Skeletal muscle tissue (tissue), 4 donors: ENCODE measurements around the gene TMEM163. TPM values are rescaled to one million over a fixed set of nuclear protein-coding genes. Genes with fewer than 3 reads are reported as not detected.
A peak's percentile ranks its signal among the peaks of the same experiment; 100 is the strongest.

ENCODE experiments used
- H3K27ac ChIP-seq: one replicate; pipeline ENCODE4 v1.7.0; 2013; ENCODE audit warnings: mild to moderate bottlenecking, low read depth, low read length, inconsistent platforms
- H3K27me3 ChIP-seq, 3 donors: one replicate each; pipeline ENCODE4 v1.7.0; 2013; ENCODE audit warnings: low read length in 3 of 3; ENCODE audit not compliant: control insufficient read depth in 3 of 3, insufficient read depth in 3 of 3
- H3K36me3 ChIP-seq, 3 donors: one replicate each; pipeline ENCODE4 v1.7.0; 2013; ENCODE audit warnings: low read length in 3 of 3; ENCODE audit not compliant: control insufficient read depth in 3 of 3, insufficient read depth in 3 of 3
- H3K4me1 ChIP-seq, 3 donors: one replicate each; pipeline ENCODE4 v1.7.0; 2013; ENCODE audit warnings: low read length in 3 of 3, mild to moderate bottlenecking in 3 of 3; ENCODE audit not compliant: control insufficient read depth in 3 of 3, insufficient read depth in 3 of 3
- H3K4me3 ChIP-seq, 3 donors: one replicate each; pipeline ENCODE4 v1.7.0; 2013; ENCODE audit warnings: low read length in 3 of 3
- H3K9ac ChIP-seq, 3 donors: one replicate each; pipeline ENCODE4 v1.7.0; 2013; ENCODE audit warnings: low read length in 3 of 3, mild to moderate bottlenecking in 3 of 3, moderate library complexity in 2 of 3, low read depth in 1 of 3
- H3K9me3 ChIP-seq, 3 donors: one replicate each; pipeline ENCODE4 v1.7.0; 2013; ENCODE audit warnings: low read length in 3 of 3; ENCODE audit not compliant: control insufficient read depth in 3 of 3
- total RNA-seq: library from RNA; depleted of rRNA; stranded (reverse); fragments of >200 nt; gene quantifications from one replicate; pipeline ENCODE4 v1.2.3, GENCODE V29; 2014
- donor health status: Osteomylitis.

The TMEM163 gene
- total RNA-seq, 1 donor from 2014 or later = 1.0 TPM

- Histone ChIP-seq H3K27ac (no peak overlapping the region), H3K36me3 (no peaks in the 10 kb centered on the region), H3K4me1 (peaks cover 0 to 14% (median 7%) of the 10 kb centered on the region in 3 donors), H3K4me3 (no peak overlapping the region), H3K9ac (no peak overlapping the region), H3K9me3 (no peaks in the 10 kb centered on the region), H3K27me3 (no peaks in the 10 kb centered on the region)
Measured at GRCh38 chr2:134413912-134414311, 304.9 kb downstream of the TMEM163 start.

GRCh38 chr2:134413430-134413829, 305.4 kb downstream of the TMEM163 start:
- H3K4me1 ChIP-seq = peaks cover 0 to 16% (median 10%) of the 10 kb centered on the region in 3 donors
- H3K4me3 ChIP-seq = no peak overlapping the region
- H3K36me3 ChIP-seq = no peaks in the 10 kb centered on the region
- no peaks in the 10 kb centered on the region for H3K9me3 ChIP-seq
- H3K9ac ChIP-seq = no peak overlapping the region
- no peaks in the 10 kb centered on the region for H3K27me3 ChIP-seq
- H3K27ac ChIP-seq = no peak overlapping the region

- no peaks in the 10 kb centered on the region for H3K27me3 ChIP-seq
- no peak overlapping the region for H3K9ac ChIP-seq
- peaks cover 0 to 16% (median 12%) of the 10 kb centered on the region in 3 donors for H3K4me1 ChIP-seq
- no peaks in the 10 kb centered on the region for H3K36me3 ChIP-seq
- H3K27ac ChIP-seq = no peak overlapping the region
- H3K4me3 ChIP-seq = no peak overlapping the region
- no peaks in the 10 kb centered on the region for H3K9me3 ChIP-seq
Measured at GRCh38 chr2:134412639-134412999, 306.2 kb downstream of the TMEM163 start.

GRCh38 chr2:134411828-134412638, 306.8 kb downstream of the TMEM163 start:
- Histone ChIP-seq H3K9ac (peak overlapping the region in 1 of 3 donors; percentile 41), H3K9me3 (no peaks in the 10 kb centered on the region), H3K27me3 (peaks cover 0 to under 1% (median 0%) of the 10 kb centered on the region in 3 donors), H3K4me1 (peaks cover 0 to 16% (median 12%) of the 10 kb centered on the region in 3 donors), H3K4me3 (no peak overlapping the region), H3K27ac (no peak overlapping the region), H3K36me3 (no peaks in the 10 kb centered on the region)

GRCh38 chr2:134411279-134411827, 307.4 kb downstream of the TMEM163 start:
- Histone ChIP-seq H3K4me1 (peaks cover 0 to 16% (median 12%) of the 10 kb centered on the region in 3 donors), H3K27me3 (peaks cover 0 to 2% (median 0%) of the 10 kb centered on the region in 3 donors), H3K9ac (peak overlapping the region in 1 of 3 donors; percentile 41), H3K9me3 (no peaks in the 10 kb centered on the region), H3K4me3 (no peak overlapping the region), H3K27ac (no peak overlapping the region), H3K36me3 (no peaks in the 10 kb centered on the region)

GRCh38 chr2:134410831-134411231, 308.0 kb downstream of the TMEM163 start:
- Histone ChIP-seq H3K27me3 (peaks cover 0 to 2% (median 0%) of the 10 kb centered on the region in 3 donors), H3K36me3 (no peaks in the 10 kb centered on the region), H3K4me1 (peaks cover 0 to 16% (median 12%) of the 10 kb centered on the region in 3 donors), H3K27ac (no peak overlapping the region), H3K4me3 (no peak overlapping the region), H3K9ac (no peak overlapping the region), H3K9me3 (no peaks in the 10 kb centered on the region)

GRCh38 chr2:134410006-134410405, 308.8 kb downstream of the TMEM163 start:
- Histone ChIP-seq H3K27ac (no peak overlapping the region), H3K36me3 (no peaks in the 10 kb centered on the region), H3K9me3 (no peaks in the 10 kb centered on the region), H3K27me3 (peaks cover 0 to 2% (median 0%) of the 10 kb centered on the region in 3 donors), H3K4me3 (no peak overlapping the region), H3K9ac (no peak overlapping the region), H3K4me1 (peaks cover 0 to 16% (median 12%) of the 10 kb centered on the region in 3 donors)

GRCh38 chr2:134408791-134409190, 310.0 kb downstream of the TMEM163 start:
- no peak overlapping the region for H3K9ac ChIP-seq
- H3K27ac ChIP-seq = no peak overlapping the region

GRCh38 chr2:134408386-134408785, 310.4 kb downstream of the TMEM163 start:
- Histone ChIP-seq H3K27ac (no peak overlapping the region), H3K4me3 (no peak overlapping the region)

More at GRCh38 chr2:134408791-134409190, 310.0 kb downstream of the TMEM163 start:
- H3K4me3 ChIP-seq = no peak overlapping the region
- no peaks in the 10 kb centered on the region for H3K36me3 ChIP-seq
- H3K9me3 ChIP-seq = no peaks in the 10 kb centered on the region
- peaks cover 0 to 16% (median 12%) of the 10 kb centered on the region in 3 donors for H3K4me1 ChIP-seq
- peaks cover 0 to 2% (median 0%) of the 10 kb centered on the region in 3 donors for H3K27me3 ChIP-seq

More at GRCh38 chr2:134408386-134408785, 310.4 kb downstream of the TMEM163 start:
- peaks cover 0 to 16% (median 12%) of the 10 kb centered on the region in 3 donors for H3K4me1 ChIP-seq
- H3K9me3 ChIP-seq = no peaks in the 10 kb centered on the region
- H3K36me3 ChIP-seq = no peaks in the 10 kb centered on the region
- H3K27me3 ChIP-seq = peaks cover 0 to 2% (median 0%) of the 10 kb centered on the region in 3 donors
- H3K9ac ChIP-seq = no peak overlapping the region
